DOHH2 (cell line): ENCODE data around the gene ELAPOR1.

ENCODE experiments used
- CTCF ChIP-seq: fragments of 200-600 bp; sonication (generic); IDR thresholded peaks from one replicate; pipeline ENCODE4 v1.5.1; 2014; ENCODE audit warnings: antibody characterized with exemption, mild to moderate bottlenecking, low read depth, low read length; ENCODE audit not compliant: poor library complexity, severe bottlenecking
- EZH2phosphoT487 ChIP-seq: fragments of 200-600 bp; sonication (generic); IDR thresholded peaks from 2 replicates; pipeline ENCODE4 v1.6.1; 2017; ENCODE audit warnings: borderline replicate concordance, mild to moderate bottlenecking, antibody characterized with exemption, low read length, moderate library complexity, mixed read lengths

- TF ChIP-seq CTCF (no peak), EZH2phosphoT487 (no peak)
Observed at GRCh38 chr1:109152196-109152595, 38.3 kb downstream of the ELAPOR1 start.
